A549 treated with AZD9567 at 1 μM for 4 hours (cell line): ENCODE data around the gene TULP3. TPM values are rescaled to one million over a fixed set of nuclear protein-coding genes. Genes with fewer than 3 reads are reported as not detected.

Experiments used
- total RNA-seq: library from RNA; stranded (reverse); fragments of 200-300 nt; extraction: Qiagen RNA extraction; gene quantifications from 5 replicates; pipeline ENCODE4 v1.2.3, GENCODE V29; 2022; ENCODE audit not compliant: insufficient read depth

The TULP3 gene
- 18.1 to 25.7 TPM (median 20.5 TPM) in 5 replicates for total RNA-seq

GRCh38 chr12:2890388-2891239, at the start of gene TULP3:
Gene TULP3 (plus strand): TSS chr12:2890891. CDS start chr12:2890948, 57 bp downstream.

GRCh38 chr12:2857021-2857431, 33.7 kb upstream of the TULP3 start, which contains the start of gene TEX52:
Gene TEX52 (minus strand): TSS chr12:2857039. CDS start chr12:2857026, 13 bp downstream.

GRCh38 chr12:2877047-2877952, 13.4 kb upstream of the TULP3 start, which contains the start of the genes FOXM1 and RHNO1:
Gene FOXM1 (minus strand): TSS chr12:2877174. CDS start chr12:2874478, 2,696 bp downstream.
Gene RHNO1 (plus strand): TSS chr12:2877223. CDS start chr12:2885367, 8,144 bp downstream.

GRCh38 chr12:2959192-2959504, 68.5 kb downstream of the TULP3 start, which contains the start of gene TEAD4:
Gene TEAD4 (plus strand): TSS chr12:2959397.

Other genes starting within 250 kb of the TULP3 start
- gene FKBP4, start 95.9 kb upstream of the TULP3 start, total RNA-seq, result 90.1 to 107 TPM (median 102 TPM) in 5 replicates
- 14.6 to 25.3 TPM (median 16.3 TPM) in 5 replicates for gene ITFG2, start 78.2 kb upstream of the TULP3 start, total RNA-seq
- gene NRIP2, start 55.9 kb upstream of the TULP3 start, total RNA-seq, result not detected in 5 replicates
- not detected in 5 replicates for gene TEX52, start 33.9 kb upstream of the TULP3 start, total RNA-seq
- 75.0 to 91.4 TPM (median 85.0 TPM) in 5 replicates for gene FOXM1, start 13.7 kb upstream of the TULP3 start, total RNA-seq
- gene RHNO1, start 13.7 kb upstream of the TULP3 start, total RNA-seq, result 40.0 to 53.7 TPM (median 47.6 TPM) in 5 replicates
- 37.5 to 50.4 TPM (median 48.8 TPM) in 5 replicates for gene TEAD4, start 68.5 kb downstream of the TULP3 start, total RNA-seq
- gene TSPAN9, start 186.5 kb downstream of the TULP3 start, total RNA-seq, result 38.6 to 53.8 TPM (median 46.8 TPM) in 5 replicates